IPS-18c (cell line): ENCODE measurements around the gene DDC.

Source experiments
- H3K4me3 ChIP-seq: 2 replicates; pipeline ENCODE4 v1.7.0; 2013; ENCODE audit warnings: low read depth, mild to moderate bottlenecking, low read length, moderate library complexity; ENCODE audit not compliant: insufficient read depth
- H3K9me3 ChIP-seq: one replicate; pipeline ENCODE4 v1.6.1; 2013; ENCODE audit warnings: mild to moderate bottlenecking, low read length, moderate library complexity; ENCODE audit not compliant: control insufficient read depth, insufficient read depth

Gene DDC

DNA sequence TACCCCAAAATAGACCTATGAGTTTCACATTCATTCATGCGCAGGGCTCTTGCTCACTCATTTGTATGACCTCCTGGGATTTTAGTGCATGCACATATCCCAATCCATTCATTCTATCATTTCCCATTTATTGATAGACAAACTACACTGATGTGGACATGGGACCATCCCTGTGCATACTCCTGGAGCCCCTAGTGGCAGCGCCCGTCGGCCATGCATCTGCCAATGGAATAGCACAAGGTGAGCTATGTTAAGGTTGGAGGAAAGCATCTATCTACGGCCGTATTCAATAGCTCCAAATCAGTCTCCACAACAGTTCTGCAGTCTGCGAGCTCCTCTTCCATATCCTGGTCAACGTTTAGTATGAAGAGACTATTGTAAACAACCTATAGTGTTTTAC is 83.3 kb downstream of the DDC start:
- H3K9me3 ChIP-seq = no peaks in the 10 kb centered on the region
- no peak overlapping the region for H3K4me3 ChIP-seq

DNA sequence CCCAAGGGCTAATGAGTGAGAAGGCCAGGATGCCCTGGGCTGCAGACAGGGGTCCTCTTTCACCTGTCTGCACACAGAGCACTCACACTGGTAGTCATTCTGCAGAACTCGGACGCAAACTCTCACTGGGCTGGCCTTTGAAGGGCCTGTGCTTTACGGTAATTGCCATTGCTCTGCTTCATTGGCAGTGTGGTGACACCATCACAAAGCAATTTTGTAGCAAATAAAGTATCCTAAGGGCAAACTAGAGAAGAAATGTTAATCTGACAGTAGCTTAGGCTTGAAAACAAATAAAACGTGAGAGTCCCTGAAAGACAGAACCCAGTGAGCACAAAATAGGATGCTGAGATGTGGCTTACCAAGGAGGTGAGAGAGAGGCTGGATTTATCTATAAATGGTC is 84.4 kb downstream of the DDC start:
- Histone ChIP-seq H3K9me3 (no peaks in the 10 kb centered on the region), H3K4me3 (no peak overlapping the region)

DNA sequence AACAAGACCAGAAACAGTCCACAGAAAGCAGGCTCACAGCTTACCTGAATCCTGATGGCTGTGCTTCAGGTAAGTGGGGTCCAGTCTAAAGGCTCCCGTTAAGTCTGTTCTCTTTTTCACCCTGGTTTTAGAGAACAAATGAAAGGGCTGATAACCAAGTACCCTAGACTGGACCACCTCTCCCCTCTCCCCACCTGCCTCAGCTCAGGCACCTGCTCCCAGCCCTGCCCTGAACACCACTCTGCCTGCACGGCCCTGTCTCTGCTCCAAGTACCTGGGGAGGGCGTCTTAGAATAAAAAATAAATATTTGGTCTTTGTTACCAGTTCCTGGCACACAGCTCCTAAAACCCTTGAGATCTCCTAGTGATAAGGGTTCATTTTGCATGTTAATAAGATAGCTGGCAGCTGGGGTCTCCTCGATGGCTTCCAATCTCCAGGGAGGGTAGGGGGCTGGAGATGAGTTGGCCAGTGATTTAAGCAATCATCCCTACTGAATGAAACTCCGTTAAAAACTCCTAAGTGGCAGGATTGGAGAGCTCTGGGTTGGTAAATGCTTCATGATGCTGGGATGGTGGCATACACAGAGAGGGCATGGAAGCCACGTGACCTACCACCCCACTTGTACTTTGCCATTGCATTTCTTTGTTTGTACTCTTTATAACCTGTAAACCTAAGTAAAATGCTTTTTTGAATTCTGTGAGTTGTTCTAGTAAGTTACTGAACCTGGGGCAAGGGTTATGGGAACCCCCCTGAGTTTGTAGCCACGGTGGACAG is 85.3 kb downstream of the DDC start:
- Histone ChIP-seq H3K9me3 (no peaks in the 10 kb centered on the region), H3K4me3 (no peak overlapping the region)

DNA sequence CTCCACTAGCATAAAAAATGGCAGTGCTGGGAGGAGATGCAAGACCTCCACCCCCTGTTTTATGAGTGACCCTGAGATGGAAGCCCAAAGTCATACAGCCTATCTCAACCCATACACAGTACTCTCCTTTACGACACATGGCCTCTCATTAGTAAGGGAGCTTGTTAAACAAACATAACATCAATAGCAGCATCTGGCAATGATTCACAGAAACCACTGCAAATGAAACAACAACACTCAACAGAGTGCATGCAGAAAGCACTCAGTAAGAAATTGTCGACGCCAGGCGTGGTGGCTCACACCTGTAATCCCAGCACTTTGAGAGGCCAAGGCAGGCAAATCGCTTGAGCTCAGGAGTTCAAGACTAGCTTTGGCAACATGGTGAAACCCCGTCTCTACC is 87.6 kb downstream of the DDC start:
- Histone ChIP-seq H3K9me3 (no peaks in the 10 kb centered on the region), H3K4me3 (no peak overlapping the region)

DNA sequence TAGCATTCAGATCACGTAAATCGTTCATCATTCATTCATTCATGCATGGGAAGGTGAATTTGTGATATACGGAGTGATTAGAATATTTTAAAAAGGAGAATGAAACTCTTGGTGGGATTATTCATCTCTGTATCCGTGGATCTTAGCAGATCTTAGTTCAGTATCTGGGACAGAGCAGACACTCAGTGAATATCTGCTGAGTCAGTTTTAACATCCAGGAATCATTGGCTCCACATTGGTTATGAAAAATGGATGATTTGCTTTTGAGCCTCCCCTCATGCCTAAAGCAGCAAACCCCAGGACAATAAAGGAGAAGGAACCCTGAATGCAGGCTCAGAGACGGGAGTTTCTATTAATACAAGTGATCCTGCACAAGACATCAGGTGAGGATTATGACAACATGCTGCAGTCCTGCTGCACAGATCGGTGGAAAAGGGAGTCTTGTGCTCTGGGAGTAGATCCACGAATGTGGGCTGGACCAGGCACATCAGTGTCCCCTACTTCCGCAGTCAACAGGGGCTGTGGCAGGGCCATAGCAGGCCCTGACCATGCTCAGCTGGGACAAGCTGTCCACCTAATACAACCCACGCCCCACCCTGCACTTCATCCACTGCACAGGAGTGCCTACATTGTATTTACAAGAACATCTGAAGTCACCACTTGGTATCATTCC is 88.1 kb downstream of the DDC start:
- H3K4me3 ChIP-seq = no peak overlapping the region
- no peaks in the 10 kb centered on the region for H3K9me3 ChIP-seq

DNA sequence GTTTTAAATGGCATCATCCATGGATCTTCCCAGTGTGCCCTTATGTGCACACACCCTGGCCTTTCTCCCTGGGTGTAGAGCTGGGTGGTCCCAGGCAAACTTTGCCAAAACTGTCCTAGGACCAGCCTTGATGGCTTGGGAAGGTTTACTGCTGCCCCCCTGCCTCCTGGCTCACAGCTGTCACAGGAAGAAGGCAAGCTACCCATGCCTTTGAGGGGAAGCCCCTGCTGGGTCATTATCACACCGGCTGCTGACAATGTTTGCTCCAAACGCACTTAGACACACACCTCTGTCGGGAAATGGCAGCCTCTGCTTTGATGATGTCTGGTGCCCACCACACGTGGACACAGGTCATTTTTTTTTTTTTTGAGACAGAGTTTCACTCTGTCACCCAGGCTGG is 89.9 kb downstream of the DDC start:
- H3K9me3 ChIP-seq = no peaks in the 10 kb centered on the region
- no peak overlapping the region for H3K4me3 ChIP-seq

DNA sequence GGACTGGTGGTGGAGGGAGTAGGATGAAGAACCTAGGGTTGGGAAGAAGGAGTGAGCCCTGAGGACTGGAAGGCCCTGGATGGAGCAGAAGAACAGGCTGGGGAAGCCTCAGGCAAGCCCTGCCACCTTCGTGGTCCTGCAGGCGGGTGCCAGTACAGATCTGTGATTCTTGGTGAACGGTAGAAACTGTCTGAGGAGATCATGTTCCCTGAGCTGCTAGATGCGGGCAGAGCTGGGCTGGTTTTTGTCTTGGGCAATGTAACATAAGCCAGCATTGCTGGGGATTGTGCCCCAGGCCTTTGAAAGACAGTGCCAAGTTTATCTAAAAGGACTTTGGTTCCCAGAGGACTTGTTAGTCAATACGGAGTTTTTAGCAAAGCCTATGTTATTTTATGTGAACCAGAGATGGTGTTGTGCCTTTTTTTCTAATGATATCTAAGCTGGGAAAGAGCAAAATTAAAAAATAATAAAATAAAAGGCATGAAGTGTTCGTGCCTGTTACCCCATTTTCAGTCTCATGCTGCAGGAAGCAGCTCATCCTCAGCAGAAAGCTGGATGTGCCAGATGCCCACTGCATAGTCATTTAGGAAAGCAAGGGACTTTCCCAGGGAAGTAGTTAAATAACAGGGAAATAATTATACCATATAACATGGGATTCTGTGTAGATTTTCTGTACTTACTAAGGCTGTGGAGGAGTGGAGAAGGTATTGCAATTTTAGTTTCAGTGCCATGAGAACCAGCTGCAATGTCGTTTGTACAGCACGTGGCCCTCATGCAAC is 90.6 kb downstream of the DDC start:
- H3K4me3 ChIP-seq = no peak overlapping the region
- H3K9me3 ChIP-seq = no peaks in the 10 kb centered on the region

DNA sequence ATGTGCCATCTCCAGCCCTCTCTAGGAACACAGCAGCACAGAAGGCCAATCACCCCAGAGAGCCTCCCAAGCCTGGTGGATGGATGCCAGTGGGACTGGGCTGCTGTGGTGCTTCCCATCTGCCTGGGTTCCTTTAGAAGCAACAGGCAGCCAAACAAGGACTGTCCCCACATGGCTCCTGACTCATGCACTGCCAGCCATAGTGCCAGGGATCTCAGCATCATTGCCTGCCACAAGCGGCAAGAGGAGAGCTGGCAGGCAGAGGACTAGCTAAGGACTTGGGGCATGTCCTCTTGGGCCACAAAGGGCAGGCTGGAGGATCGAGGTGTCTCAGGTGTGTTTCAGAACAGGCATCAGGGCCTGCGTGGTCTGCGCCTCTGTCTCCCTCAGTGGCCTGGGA is 91.7 kb downstream of the DDC start:
- Histone ChIP-seq H3K4me3 (no peak overlapping the region), H3K9me3 (no peaks in the 10 kb centered on the region)

DNA sequence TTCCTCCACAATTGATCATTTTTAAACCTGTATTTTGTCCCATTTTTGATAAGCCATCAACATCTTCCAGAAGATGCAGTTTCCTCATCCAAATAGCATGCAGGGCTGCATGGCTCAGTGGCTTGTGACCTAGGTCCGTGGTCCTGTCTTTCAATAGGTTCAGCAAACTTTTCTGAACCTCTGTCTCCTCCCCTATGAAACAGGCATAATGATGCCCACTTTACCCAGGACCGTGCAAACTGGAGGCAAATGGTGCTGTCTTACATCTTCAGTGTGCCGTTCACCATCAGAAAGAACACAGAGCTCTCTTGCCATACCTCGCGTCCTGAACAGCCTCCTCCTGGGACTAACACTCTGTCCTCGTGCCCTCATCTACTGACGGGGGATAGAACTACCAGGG is 92.8 kb downstream of the DDC start:
- Histone ChIP-seq H3K4me3 (no peak overlapping the region), H3K9me3 (no peaks in the 10 kb centered on the region)

DNA sequence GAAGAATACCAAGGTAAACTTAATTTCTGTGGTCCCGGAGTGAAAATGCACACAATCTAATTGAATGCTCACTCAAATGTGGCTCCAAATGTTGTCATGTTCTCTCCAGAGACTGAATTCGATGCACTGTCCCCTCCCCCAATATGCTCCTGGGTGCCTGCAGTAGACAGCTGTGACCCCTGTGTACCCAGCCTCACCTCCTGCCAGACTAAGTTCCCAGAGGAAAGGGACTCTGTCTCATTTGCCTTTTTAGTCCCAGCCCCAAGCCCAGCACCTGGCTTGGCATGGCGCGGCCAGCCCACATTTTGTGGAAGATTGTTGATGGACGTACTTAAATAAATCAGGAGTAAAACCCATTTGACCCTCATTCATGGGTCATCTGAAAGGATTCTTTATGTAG is 93.2 kb downstream of the DDC start:
- H3K9me3 ChIP-seq = no peaks in the 10 kb centered on the region

DNA sequence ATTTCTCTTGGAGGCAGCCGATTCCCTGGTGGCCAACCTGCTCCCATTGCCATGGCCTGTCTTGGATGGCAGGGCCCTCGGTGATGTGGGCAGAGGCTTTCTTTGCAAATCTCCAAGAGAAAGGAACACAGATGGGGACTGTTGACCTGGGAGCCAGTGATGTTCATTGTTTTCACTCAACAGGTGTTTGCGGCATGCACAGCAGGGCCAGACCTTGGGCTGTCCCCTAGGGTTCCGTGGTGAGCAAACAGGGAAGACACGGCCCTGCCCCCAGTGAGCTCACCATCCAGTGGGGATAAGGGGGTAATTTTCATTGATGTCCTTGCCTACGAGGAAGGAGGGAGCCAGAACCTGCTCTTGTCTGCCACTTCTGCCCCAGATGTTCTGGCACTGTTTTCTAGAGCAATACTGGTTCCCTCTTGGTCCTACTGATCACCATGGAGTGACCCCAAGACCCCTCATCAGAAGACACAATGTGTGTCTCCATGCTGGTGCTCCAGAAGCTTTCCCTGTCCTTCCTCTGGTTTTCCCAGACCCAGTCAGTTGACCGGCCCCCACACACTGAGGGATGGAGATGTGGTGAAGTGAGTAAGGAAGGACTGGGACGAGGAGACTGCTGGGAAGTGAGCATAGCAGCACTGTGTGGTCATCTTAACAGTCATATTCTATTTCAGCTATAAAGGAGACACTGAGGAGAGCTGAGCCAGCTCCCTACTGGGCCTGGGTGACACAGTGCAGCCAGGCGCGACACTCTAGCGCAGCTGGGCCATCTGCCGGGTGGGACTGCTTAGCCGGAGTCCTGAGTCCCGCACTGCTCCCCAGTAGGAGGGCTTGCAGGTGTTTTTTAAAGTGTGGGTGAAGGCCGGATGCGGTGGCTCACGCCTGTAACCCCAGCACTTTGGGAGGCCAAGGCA is 94.7 kb downstream of the DDC start:
- no peak overlapping the region for H3K4me3 ChIP-seq
- H3K9me3 ChIP-seq = no peaks in the 10 kb centered on the region

More for the DNA sequence above, 93.2 kb downstream of the DDC start:
- no peak overlapping the region for H3K4me3 ChIP-seq

DNA sequence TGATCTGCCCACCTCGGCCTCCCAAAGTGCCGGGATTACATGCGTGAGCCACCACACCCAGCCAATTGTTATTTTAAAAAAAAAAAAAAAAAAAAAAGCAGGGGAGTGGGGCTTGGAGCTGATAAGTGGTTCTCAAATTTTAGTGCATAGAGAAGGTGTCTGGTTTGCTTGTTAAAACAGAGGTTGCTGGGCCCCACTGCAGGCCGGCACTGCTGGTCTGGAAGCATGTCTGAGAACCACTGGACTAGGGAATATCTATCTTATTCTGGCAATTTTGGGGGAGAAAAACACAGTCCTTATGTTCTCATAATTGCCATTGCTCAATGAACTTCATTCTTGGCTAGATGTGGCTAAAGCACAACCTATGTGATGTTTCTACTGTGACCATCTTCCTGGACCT is 96.0 kb downstream of the DDC start:
- H3K4me3 ChIP-seq = no peak overlapping the region
- H3K9me3 ChIP-seq = no peaks in the 10 kb centered on the region

DNA sequence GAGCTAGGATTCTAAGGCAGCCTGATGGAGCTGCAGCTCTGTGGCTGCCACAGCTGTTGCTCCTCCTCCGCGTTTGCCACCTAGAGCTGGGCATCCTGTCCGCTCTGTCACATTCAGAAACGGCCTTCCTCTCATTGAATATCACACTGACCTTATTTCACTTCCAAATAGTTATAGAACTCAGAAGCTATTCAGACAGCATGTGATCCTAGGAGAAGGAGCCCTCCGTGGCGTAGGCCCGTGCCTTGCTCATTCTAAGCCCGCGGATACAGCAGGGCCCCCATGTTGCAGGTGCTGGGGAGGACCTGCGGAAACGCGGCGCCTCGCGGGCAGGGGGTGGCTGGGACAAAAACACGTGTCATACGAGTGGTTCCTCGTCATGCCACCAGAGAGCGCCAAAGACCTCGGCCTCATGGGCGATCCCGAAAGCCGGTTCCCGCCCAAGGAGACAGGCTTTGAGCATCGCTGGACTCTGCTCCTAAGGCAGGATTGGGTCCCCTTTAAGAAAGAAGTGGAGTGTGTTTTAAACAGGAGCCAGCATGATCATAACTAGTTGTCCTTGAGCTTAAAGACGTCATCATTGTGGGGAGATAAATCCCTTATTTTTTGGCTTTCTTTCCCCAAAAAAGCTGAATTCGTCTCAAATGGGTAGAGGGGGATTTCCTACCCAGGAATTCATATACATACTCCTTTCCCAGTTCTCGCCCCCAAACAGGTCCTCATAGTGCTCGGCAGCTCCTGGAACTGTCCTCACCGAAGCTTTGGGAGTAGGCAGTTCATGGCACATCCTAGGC is 97.2 kb downstream of the DDC start:
- no peak overlapping the region for H3K4me3 ChIP-seq
- no peaks in the 10 kb centered on the region for H3K9me3 ChIP-seq

DNA sequence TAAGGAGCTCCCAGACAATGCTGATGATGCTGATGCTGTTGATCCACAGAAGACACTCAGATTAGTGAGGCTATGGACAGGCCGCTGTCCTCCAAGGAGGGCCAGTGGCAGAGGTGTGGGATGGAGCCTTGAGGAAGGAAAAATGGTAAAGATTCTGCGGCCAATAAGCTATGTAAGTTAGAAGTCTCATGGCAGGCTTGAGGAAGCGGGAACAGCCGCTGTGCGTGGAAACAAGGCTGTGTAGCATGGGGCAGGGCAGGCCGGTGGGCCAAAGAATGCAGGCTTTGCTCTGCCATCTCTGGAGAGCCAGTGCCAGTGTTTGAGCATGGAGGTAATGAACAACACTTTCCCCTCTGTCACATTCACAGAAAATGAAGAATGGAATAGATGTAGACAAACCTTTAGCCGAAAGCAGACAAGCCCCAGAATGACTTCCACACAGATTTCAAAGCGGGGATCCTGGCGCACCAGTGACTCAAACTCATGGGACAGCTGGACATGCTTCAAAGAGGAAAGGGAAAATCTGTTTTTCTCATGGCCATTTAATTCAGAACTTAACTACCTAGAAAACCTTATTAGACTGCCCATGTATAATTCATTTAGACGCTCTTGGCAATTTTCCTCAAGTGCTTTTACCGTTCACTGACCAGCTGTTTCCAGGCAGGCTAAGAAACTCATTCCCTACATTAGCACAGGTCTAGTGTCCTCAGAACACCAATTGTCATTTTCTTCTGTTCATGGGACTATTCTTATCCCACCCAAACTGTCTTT is 98.2 kb downstream of the DDC start:
- no peak overlapping the region for H3K4me3 ChIP-seq
- H3K9me3 ChIP-seq = no peaks in the 10 kb centered on the region

DNA sequence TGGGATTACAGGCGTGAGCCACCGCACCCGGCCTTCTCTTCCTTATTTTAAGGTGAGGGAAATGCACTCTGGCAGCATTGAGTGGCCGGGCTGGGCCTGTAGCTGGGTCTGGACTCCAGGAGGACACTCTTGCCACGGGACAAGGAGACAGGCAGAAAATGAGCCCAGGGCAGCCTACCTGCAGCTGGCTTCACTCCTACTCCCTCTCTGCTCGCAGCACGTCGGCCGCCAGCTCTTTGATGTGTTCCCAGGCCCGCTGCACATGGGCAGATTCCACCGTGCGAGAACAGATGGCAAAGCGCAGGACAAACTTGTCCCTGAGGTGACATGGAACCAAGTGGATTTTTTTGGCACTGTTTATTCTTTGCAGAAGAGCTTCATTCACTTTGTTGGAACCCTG is 102.2 kb downstream of the DDC start:
- Histone ChIP-seq H3K4me3 (no peak overlapping the region), H3K9me3 (no peaks in the 10 kb centered on the region)

DNA sequence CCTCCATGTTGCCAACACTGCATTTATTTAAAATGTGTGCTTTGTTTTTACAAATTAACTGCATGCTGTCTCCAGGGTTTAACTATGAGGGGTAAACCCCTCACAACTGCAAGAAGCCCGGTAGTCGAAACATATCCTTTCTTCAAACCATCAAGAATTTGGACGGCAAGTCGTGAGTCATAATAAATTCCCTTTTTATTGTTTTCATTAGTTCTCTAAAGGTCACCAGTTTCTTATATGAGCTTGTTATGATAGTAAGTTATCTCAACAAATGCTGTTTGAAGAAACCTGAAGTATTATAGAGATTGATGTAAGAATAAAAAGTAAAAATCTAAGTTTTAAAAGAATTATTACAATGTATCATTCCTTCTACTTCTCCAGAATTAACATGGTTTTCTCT is 102.8 kb downstream of the DDC start:
- Histone ChIP-seq H3K4me3 (no peak overlapping the region), H3K9me3 (no peaks in the 10 kb centered on the region)
